Iris pigment epithelial cell (primary cell): ENCODE measurements around the gene ZNF354B.

Source experiments
- DNase-seq: peaks from one replicate; pipeline ENCODE4 v3.0.0-alpha.2; 2011; ENCODE audit warnings: low read depth

Gene ZNF354B

GRCh38 chr5:178883815-178884430 lies 24.2 kb downstream of the ZNF354B start:
- DNase-seq: no peak

- peak; percentile 58 for DNase-seq
Measured at GRCh38 chr5:178895615-178896571, 36.1 kb downstream of the ZNF354B start, which contains the start of gene ZFP2. Gene ZFP2 (plus strand): TSS chr5:178895913. CDS start chr5:178931314, 35,401 bp downstream.

- peak; percentile 10 for DNase-seq
Measured at GRCh38 chr5:178899289-178899688, 39.5 kb downstream of the ZNF354B start.

GRCh38 chr5:178902849-178903248 lies 43.1 kb downstream of the ZNF354B start:
- DNase-seq: peak; percentile 20

- DNase-seq: no peak
Measured at GRCh38 chr5:178931846-178932760, 72.3 kb downstream of the ZNF354B start.
